HG03139 (cell line): Measurements from ENCODE around the gene PAX6.

ENCODE experiments used
- ATAC-seq: cut with Tn5 transposase; IDR thresholded peaks from one replicate; pipeline ENCODE4 v1.9.1; 2021; ENCODE audit not compliant: unreplicated experiment

PAX6 gene

GRCh38 chr11:31822927-31823643 lies 12.0 kb upstream of the PAX6 start:
- no peak for ATAC-seq

- ATAC-seq = no peak
Measured at GRCh38 chr11:31822175-31822926, 11.2 kb upstream of the PAX6 start.

DNA sequence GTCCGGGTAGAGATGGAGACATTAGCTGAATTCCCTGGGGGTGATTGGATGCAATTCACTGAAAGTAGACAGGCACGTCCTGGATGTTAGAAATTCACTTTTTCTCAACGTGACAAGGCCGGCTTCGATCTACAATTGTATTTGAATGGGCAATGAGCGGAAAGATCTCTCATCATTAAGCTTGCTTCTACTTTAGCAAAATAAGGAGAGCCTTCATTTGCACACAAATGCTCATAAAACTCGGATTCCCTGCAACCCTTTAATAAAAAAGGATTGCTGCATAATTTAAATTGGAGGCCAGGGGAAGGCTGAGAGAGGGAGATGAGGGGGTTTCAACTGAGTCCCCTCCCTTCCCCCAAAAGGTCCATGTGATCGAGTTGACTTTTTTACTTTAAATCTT lies 10.6 kb upstream of the PAX6 start:
- ATAC-seq = no peak

DNA sequence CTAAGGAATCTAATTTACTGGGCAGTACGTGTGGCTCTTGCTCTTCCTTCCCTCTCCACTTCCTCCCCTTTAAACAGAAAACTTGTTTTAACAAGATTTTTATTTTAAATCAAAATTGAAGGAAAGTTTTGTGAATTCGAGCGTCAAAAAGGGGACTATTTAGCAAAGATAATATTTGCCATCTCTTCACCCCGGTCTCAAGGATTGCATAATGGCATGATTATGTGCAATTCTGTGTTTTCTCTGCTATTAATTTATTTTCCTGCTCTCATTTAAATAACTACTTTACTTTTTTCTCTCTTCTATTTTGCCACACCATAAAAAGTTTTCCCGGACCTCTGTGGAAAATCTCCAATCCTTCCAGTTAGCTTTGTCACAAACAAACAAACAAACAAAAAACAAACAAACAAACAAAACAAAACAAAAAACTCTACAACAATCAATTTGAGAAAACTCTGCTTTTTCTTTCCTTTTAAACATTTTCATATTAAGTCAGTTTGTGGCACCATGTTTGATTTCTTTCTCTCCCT lies 10.2 kb upstream of the PAX6 start:
- ATAC-seq = no peak

- ATAC-seq = no peak
Measured at GRCh38 chr11:31820438-31820818, 9.3 kb upstream of the PAX6 start.

GRCh38 chr11:31819621-31820437 lies 8.7 kb upstream of the PAX6 start:
- no peak for ATAC-seq

GRCh38 chr11:31818874-31819331 lies 7.8 kb upstream of the PAX6 start:
- no peak for ATAC-seq

DNA sequence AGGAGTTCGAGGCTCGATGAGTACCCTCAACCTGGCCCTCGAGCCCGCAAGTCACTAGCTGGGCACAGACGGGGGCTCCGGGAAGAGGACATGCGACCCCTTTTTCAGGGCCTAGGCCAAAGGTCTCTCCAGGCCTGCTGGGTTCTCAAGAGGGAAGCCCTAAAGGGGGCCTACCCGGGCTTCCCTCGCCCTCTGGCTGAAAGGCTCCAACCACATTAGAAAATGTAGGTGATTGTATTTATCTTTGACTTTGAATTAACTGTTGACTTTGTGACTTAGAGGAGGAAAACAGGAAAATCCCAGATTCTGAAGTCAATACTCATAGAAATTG lies 7.3 kb upstream of the PAX6 start:
- ATAC-seq = no peak

DNA sequence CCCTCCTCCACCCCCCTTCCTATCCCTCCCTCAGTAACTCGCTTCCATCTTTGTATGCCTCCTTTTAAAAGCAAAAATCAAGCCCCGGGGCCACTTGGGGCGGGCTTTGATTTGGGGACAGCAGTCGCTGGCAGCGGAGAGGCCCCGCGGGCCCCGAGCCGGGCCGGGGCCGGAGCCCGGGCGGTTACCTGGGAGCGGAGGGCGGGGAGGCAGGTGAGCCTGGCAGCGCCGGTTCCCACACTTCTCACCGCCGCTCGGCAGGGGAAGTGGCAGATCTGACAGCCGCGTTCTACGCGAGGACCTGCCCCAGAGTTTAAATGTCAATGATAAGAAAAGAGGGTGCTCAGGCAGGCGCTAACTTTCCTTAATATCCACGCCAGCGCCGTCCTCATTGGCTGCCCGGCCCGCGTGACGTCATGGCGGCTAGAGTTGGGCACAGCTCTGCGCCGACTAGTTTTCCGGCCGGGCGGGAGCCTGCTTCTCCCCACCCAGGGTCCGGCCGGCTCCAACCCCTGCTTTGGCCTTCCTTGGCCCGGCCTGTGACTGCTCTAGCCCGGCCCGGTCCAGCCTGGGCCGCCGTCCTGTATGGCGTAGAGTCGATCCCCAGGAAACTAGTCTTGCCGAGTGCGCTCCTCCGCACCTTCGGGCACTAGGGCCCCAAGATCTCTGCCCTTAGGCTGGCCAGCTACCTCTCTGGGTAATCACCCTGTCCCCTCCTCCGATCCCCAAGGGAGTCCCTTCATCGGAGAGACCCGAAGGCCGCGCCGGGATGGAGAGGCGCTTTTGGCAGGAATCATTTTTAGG lies 6.7 kb upstream of the PAX6 start:
- no peak for ATAC-seq

DNA sequence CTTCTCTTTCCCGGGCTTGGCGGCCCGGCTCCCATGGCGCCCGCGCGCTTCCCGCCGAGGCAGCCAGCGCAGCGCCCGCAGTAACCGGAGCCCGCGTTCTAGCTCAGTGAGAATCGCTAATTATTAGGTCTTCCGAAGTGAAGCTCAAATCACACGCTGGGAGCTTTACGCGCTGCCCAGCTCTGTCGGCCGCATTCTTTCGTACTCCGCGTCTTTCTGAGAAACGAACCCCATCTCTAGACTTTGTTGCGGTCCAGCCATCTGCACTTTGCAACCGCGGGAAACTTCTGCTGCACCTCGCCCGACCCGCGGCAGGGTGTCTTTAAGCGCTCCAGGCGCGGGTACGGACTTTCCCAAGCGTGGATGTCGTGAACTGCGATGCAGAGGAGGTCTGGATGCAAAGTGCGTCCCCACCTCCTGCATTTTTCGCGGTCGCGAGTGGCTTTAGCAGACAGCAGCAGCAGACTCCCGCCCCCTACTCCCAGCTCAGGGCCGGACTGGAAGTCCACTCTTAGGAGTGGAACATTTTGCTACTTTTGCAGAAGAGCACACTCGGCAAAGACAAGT lies 6.0 kb upstream of the PAX6 start:
- no peak for ATAC-seq

GRCh38 chr11:31816468-31817053 lies 5.4 kb upstream of the PAX6 start:
- no peak for ATAC-seq

DNA sequence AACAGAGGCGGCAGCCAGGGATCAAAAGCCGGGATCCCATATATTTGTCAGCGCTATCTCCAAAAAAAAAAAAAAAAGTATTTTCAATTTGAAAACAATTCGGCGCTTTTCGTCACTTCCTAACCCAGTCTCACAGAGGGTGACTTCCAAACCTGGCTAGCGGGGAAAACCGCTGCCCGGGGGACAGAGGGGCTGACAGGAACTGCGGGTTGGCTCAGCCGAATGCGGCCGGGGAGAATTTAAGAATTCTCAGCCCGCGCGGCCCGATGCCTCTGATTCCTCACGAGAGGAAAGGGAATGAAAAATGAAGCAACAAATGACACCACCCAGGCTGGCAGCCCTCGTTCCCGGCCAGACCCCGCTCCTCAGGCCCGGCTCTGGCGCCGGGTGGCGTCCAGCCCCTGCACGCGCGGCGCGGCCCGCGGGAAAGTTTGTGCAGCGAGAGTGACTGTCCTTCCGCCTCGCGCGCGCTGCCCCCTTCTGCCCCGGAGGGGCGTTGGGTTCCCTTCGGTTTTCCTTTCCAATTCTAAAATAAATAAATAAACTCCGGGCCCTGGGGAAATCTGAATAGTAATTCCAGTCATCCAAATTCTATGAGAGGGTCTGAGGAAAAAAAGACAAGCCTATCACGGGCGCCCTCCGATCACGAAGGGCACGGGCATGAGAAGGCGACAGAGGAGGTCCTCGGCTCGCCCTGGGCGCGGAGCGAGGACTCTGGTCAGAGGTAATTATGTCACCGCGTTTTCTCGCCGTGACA lies 4.8 kb upstream of the PAX6 start:
- no peak for ATAC-seq

DNA sequence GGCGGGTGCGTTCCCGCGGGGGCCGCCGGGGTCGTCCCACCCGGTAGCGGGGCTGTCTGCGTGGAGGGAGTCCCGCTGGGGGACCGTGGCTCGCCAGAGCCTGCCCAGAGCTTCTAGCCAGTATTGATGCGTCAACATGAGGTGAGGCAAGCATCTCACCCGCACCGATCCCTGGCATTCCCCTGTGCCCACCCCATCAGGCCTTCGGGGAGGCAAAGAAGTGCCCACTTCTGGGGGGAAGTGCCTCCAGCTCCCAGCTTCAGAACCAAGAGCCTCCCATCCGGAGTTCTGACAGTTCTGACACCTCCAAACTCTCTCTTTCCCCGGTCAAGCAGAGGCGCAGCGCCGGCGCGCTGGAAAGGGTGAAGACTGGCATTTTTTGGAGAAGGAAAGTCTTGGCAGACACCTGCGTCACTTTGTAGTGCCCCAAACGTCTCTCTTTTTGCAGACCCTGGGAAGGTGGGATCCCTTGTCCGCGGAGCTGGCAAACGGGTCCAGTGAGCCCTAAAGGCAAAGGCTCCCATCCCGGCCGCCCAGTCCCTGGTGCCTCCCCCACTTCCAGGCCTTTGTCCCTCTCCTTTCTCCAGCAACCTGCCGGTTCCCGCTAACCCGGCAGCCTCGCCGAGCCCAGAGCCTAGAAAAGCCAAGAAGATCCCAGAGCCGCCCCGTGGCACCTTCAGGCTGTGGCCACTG lies 3.2 kb upstream of the PAX6 start:
- no peak for ATAC-seq

GRCh38 chr11:31813391-31814175 lies 2.5 kb upstream of the PAX6 start:
- no peak for ATAC-seq

GRCh38 chr11:31812383-31813381 lies 1.6 kb upstream of the PAX6 start:
- ATAC-seq = no peak

DNA sequence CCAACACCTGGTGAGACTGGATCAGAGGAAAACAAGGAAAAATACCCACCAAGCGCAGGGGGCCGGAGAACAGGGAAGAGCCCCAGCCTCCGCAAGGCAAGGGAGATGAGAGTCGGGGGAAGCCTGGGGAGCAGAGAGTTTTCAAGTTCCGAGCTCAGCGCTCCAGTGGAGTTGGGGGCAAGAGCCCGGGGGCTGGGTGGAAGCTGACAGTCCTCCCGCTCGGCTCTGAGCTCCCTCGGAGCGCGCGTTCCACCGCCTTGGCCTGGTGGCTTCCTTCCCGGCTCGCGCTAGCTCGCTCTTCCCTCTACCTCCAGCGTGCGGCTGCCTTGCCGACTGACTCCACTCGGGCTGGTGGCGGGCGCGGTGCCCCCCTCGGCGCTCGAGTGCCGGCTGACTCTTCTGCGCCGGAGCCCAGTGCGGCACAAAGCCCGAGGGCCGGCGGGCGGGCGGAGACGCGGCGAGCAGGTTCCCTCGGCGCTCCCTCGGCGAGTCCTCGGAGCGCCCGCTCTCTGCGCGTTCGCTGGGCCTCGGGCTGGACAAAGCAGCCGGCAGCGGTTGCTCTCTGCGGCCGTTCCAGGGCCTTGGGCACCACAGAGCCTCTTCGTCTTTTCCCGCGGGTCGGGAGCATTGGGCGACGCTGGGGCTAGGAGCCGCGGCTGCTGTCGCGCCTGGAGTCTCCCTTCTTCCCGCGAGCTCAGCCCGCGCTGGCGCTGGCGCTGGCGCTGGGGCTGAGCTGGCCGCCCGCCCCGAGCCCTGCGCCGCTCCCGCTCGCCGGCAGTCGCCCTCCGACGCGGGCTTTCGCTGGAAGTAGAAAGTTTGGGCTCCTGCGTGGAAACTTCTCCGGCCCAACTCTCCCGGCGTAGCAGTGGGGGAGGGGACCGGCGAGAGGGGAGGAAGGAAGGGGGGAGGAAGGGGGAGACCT lies 1.0 kb downstream of the PAX6 start:
- ATAC-seq = no peak
